ENCODE data around the gene PLXNA4. TPM values are rescaled to one million over a fixed set of nuclear protein-coding genes. Genes with fewer than 3 reads are reported as not detected.

PLXNA4 gene
- total RNA-seq, 1 experiment from 2014 or later, result 0.11 TPM

- Histone ChIP-seq H3K36me3 (ENCODE audit: insufficient read depth, low read length, poor library complexity, severe bottlenecking) (no peaks in the 10 kb centered on the region), H3K4me3 (ENCODE audit: low read depth, low read length, poor library complexity, severe bottlenecking) (no peak overlapping the region), H3K27me3 (replicated peaks; ENCODE audit: insufficient read depth, low read depth, low read length, poor library complexity) (no peaks in the 10 kb centered on the region), H3K9me3 (ENCODE audit: low read depth, low read length, poor library complexity, severe bottlenecking) (no peaks in the 10 kb centered on the region), H3K4me1 (ENCODE audit: insufficient read depth, low read length, poor library complexity, severe bottlenecking) (no peaks in the 10 kb centered on the region), H3K27ac (ENCODE audit: low read depth, low read length, poor library complexity, severe bottlenecking) (no peak overlapping the region)
- intact Hi-C loops (cut with micrococcal nuclease; ENCODE audit: unreplicated experiment), result no loop called here
- DNase-seq (ENCODE audit: low spot score), result no peak
- no TSS peak for BruUV-seq (replicated peaks)
- ChIA-PET CTCF (no interaction called here), POLR2A (ENCODE audit: low non-redundant PET) (no interaction called here)
- TF ChIP-seq EZH2 (IDR thresholded peaks at IDR 0.05; ENCODE audit: borderline replicate concordance, low read depth, low read length, poor library complexity, severe bottlenecking), result no peak
- no peak for TF ChIP-seq CTCF (conservative IDR thresholded peaks at IDR 0.05; ENCODE audit: low read depth, low read length)
Measured at GRCh38 chr7:132211971-132212370, 364.3 kb downstream of the PLXNA4 start.

GRCh38 chr7:132210821-132211220 is 365.4 kb downstream of the PLXNA4 start:
- Histone ChIP-seq H3K9me3 (ENCODE audit: low read depth, low read length, poor library complexity, severe bottlenecking) (no peaks in the 10 kb centered on the region), H3K4me3 (ENCODE audit: low read depth, low read length, poor library complexity, severe bottlenecking) (no peak overlapping the region), H3K4me1 (ENCODE audit: insufficient read depth, low read length, poor library complexity, severe bottlenecking) (no peaks in the 10 kb centered on the region), H3K27me3 (replicated peaks; ENCODE audit: insufficient read depth, low read depth, low read length, poor library complexity) (no peaks in the 10 kb centered on the region), H3K27ac (ENCODE audit: low read depth, low read length, poor library complexity, severe bottlenecking) (no peak overlapping the region), H3K36me3 (ENCODE audit: insufficient read depth, low read length, poor library complexity, severe bottlenecking) (no peaks in the 10 kb centered on the region)
- no TSS peak for BruUV-seq (replicated peaks)
- POLR2A ChIA-PET (ENCODE audit: low non-redundant PET), result no interaction called here
- CTCF ChIA-PET, result no interaction called here
- intact Hi-C loops (cut with micrococcal nuclease; ENCODE audit: unreplicated experiment), result no loop called here
- TF ChIP-seq CTCF (conservative IDR thresholded peaks at IDR 0.05; ENCODE audit: low read depth, low read length), result no peak
- DNase-seq (ENCODE audit: low spot score), result no peak

- TF ChIP-seq CTCF (conservative IDR thresholded peaks at IDR 0.05; ENCODE audit: low read depth, low read length), result no peak
- TF ChIP-seq EZH2 (IDR thresholded peaks at IDR 0.05; ENCODE audit: borderline replicate concordance, low read depth, low read length, poor library complexity, severe bottlenecking), result no peak
- no peaks in the 10 kb centered on the region for H3K36me3 ChIP-seq (ENCODE audit: insufficient read depth, low read length, poor library complexity, severe bottlenecking)
- BruUV-seq (replicated peaks), result no TSS peak
Measured at GRCh38 chr7:132207782-132208181, 368.5 kb downstream of the PLXNA4 start.

More at GRCh38 chr7:132207782-132208181, 368.5 kb downstream of the PLXNA4 start:
- Histone ChIP-seq H3K4me3 (ENCODE audit: low read depth, low read length, poor library complexity, severe bottlenecking) (no peak overlapping the region), H3K4me1 (ENCODE audit: insufficient read depth, low read length, poor library complexity, severe bottlenecking) (no peaks in the 10 kb centered on the region), H3K27me3 (replicated peaks; ENCODE audit: insufficient read depth, low read depth, low read length, poor library complexity) (no peaks in the 10 kb centered on the region), H3K9me3 (ENCODE audit: low read depth, low read length, poor library complexity, severe bottlenecking) (no peaks in the 10 kb centered on the region), H3K27ac (ENCODE audit: low read depth, low read length, poor library complexity, severe bottlenecking) (no peak overlapping the region)
- intact Hi-C loops (cut with micrococcal nuclease; ENCODE audit: unreplicated experiment), result no loop called here
- ChIA-PET POLR2A (ENCODE audit: low non-redundant PET) (no interaction called here), CTCF (no interaction called here)
- DNase-seq (ENCODE audit: low spot score), result no peak

All from A673 (cell line).